Retinal pigment epithelial cell (primary cell): Measurements from ENCODE around the gene VOPP1.
A peak's percentile ranks its signal among the peaks of the same experiment; 100 is the strongest.

ENCODE experiments used
- DNase-seq: peaks from one replicate; pipeline ENCODE4 v3.0.0-alpha.2; 2010; ENCODE audit warnings: low read depth
- H3K4me3 ChIP-seq: 2 replicates; pipeline ENCODE4 v1.5.1; 2011; ENCODE audit warnings: mild to moderate bottlenecking, low read length, control low read depth, moderate library complexity
- CTCF ChIP-seq: conservative IDR thresholded peaks from 2 replicates; pipeline ENCODE4 v1.5.1; 2011; ENCODE audit warnings: low read depth, low read length, control low read depth, inconsistent platforms

Gene VOPP1

GRCh38 chr7:55594414-55594813 lies 22.1 kb upstream of the VOPP1 start:
- no peak for TF ChIP-seq CTCF
- DNase-seq: no peak
- H3K4me3 ChIP-seq: no peak overlapping the region

- TF ChIP-seq CTCF: peak; percentile 74
- H3K4me3 ChIP-seq: no peak overlapping the region
- DNase-seq: no peak
Measured at GRCh38 chr7:55593515-55594318, 21.4 kb upstream of the VOPP1 start.

- no peak overlapping the region for H3K4me3 ChIP-seq
- DNase-seq: no peak
- no peak for TF ChIP-seq CTCF
Measured at GRCh38 chr7:55593172-55593514, 20.8 kb upstream of the VOPP1 start.

- no peak for DNase-seq
- TF ChIP-seq CTCF: no peak
- no peak overlapping the region for H3K4me3 ChIP-seq
Measured at GRCh38 chr7:55592492-55592891, 20.2 kb upstream of the VOPP1 start.

GRCh38 chr7:55591282-55591931 lies 19.1 kb upstream of the VOPP1 start:
- no peak for DNase-seq
- no peak for TF ChIP-seq CTCF
- H3K4me3 ChIP-seq: no peak overlapping the region

- no peak for DNase-seq
- no peak overlapping the region for H3K4me3 ChIP-seq
- TF ChIP-seq CTCF: no peak
Measured at GRCh38 chr7:55590517-55591281, 18.4 kb upstream of the VOPP1 start.

- no peak overlapping the region for H3K4me3 ChIP-seq
- TF ChIP-seq CTCF: no peak
- DNase-seq: no peak
Measured at GRCh38 chr7:55589905-55590304, 17.6 kb upstream of the VOPP1 start.
